ENCODE results near the gene CRB1.

CRB1 gene

DNA sequence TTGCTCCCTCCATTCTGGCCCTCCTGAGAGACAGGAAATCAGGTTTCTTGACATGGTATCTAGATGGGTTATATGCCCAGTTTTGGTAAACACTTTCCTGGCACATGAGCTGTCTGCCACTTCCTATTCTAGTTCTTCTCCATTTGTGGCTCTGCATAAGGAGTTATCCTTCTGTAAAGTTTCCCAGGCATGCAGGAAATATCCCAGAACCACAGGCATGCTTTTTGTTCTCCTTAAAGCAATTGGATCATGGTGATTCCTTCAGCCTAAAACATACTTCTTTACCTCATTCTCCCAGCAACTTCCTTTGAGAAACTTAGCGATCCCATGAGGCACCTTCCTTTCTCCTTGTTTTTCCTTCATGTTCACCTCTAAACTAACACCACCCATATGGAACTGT lies 199.8 kb downstream of the CRB1 start:
- TF ChIP-seq ZBTB7A (tag by site-specific recombination; IDR thresholded peaks at IDR 0.05; ENCODE audit: low read depth) (no peak), MYNN (tag by site-specific recombination; IDR thresholded peaks at IDR 0.05; ENCODE audit: borderline replicate concordance) (no peak), HOXA7 (CRISPR knock-in tag; IDR thresholded peaks at IDR 0.05; ENCODE audit: borderline replicate concordance) (no peak), ZFP37 (tag by site-specific recombination; IDR thresholded peaks at IDR 0.05) (no peak), ZNF785 (tag by site-specific recombination; IDR thresholded peaks at IDR 0.05) (no peak), ZNF335 (tag by site-specific recombination; conservative IDR thresholded peaks at IDR 0.05) (no peak), ZNF777 (tag by site-specific recombination; IDR thresholded peaks at IDR 0.05; ENCODE audit: borderline replicate concordance) (no peak), ZFHX2 (tag by site-specific recombination; conservative IDR thresholded peaks at IDR 0.05) (no peak)
- H3K27ac ChIP-seq (ENCODE audit: extremely low read depth, low read depth, low read length), result no peak overlapping the region
- H3K4me3 ChIP-seq (ENCODE audit: low read depth, low read length), result no peak overlapping the region
- no peaks in the 10 kb centered on the region for H3K9me3 ChIP-seq (ENCODE audit: control insufficient read depth, insufficient read depth, low read depth, low read length)
- POLR2A ChIA-PET, result no interaction called here
- peaks cover 8% of the 10 kb centered on the region; the same call in 1 of the 2 replicates for H3K4me1 ChIP-seq (ENCODE audit: control insufficient read depth, insufficient read depth, low read length)
- no peaks in the 10 kb centered on the region for H3K36me3 ChIP-seq (ENCODE audit: control insufficient read depth in 2 of 2, insufficient read depth in 1 of 2, low read length in 2 of 2)
- CTCF ChIA-PET, result no interaction called here

DNA sequence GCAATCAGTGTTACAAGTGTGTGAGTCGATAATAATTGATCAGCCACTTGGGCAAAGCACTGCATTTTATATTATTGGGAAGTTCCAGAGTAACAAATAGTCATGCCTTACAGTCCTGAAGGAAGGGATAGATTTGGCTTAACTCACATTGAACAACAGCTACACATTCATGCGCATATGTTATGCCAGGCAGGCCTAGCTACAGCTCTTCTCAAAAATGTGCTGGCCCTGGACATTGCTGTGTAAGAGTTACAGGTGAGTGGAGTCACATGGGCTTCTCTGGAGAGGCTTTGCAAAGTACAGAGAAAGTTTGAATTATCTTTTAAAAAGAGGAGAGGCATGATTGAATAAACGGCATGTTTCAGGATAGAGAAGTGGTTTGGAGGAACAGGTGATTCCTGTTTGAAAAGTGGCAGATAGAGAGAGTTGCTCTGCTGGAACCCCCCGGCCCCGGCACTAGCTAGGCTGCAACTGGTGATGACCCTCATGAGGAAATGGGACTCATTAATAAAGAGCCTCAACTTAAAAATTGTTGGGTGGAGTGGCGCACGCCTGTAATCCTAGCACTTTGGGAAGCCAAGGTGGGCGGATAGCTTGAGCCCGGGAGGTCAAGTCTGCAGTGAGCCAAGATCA lies 200.6 kb downstream of the CRB1 start:
- no peaks in the 10 kb centered on the region for H3K36me3 ChIP-seq (ENCODE audit: control insufficient read depth in 2 of 2, insufficient read depth in 1 of 2, low read length in 2 of 2)
- no peak overlapping the region for H3K27ac ChIP-seq (ENCODE audit: extremely low read depth, low read depth, low read length)
- TF ChIP-seq ZNF121 (tag by site-specific recombination; IDR thresholded peaks at IDR 0.05) (no peak), ZNF19 (tag by site-specific recombination; IDR thresholded peaks at IDR 0.05; ENCODE audit: low read depth) (no peak)
- H3K4me1 ChIP-seq (ENCODE audit: control insufficient read depth, insufficient read depth, low read length), result 0 out of 2 replicates have a peak, but pooled peaks cover 2% of the 10 kb centered on the region
- H3K9me3 ChIP-seq (ENCODE audit: control insufficient read depth, insufficient read depth, low read depth, low read length), result no peaks in the 10 kb centered on the region
- H3K4me3 ChIP-seq (ENCODE audit: low read depth, low read length), result no peak overlapping the region
- POLR2A ChIA-PET, result no interaction called here
- CTCF ChIA-PET, result no interaction called here

DNA sequence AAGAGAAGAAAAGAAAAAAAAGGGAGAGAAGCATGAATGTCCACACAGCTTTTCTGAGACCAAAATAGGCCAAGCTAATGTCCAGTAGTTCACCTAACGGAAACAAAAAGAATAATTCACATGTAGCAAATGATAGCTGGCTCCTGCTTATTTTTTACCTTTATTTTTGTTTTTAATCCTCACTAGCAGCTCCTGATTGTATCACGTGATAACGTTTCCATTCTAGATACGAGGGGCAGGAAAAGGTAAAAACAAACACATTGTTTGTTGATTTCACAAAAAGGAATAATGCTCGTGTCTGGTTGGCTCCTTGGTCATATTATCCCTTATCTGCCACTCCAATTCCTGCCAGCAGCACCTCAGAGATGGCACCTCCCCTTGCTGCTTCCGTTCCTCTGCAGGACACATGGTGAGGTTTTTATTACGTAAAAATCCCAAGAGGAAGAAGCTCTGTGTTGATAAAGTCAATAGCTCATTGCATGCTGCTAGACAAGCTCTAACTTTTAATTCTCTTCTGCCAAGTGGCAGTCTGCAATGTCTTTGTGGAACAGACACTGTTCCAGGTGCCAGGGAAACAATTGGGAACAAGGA lies 201.7 kb downstream of the CRB1 start:
- Histone ChIP-seq H3K4me3 (ENCODE audit: low read depth, low read length) (no peak overlapping the region), H3K9me3 (ENCODE audit: control insufficient read depth, insufficient read depth, low read depth, low read length) (no peaks in the 10 kb centered on the region), H3K27ac (ENCODE audit: extremely low read depth, low read depth, low read length) (no peak overlapping the region), H3K4me1 (ENCODE audit: control insufficient read depth, insufficient read depth, low read length) (0 out of 2 replicates have a peak, but pooled peaks cover 2% of the 10 kb centered on the region), H3K36me3 (ENCODE audit: control insufficient read depth in 2 of 2, insufficient read depth in 1 of 2, low read length in 2 of 2) (no peaks in the 10 kb centered on the region)
- POLR2A ChIA-PET, result interaction anchor here (0.6 kb wide), 1 partner anchor 464 kb away, joined by 7 read pairs; no protein-coding TSS in a partner anchor
- CTCF ChIA-PET, result no interaction called here
- TF ChIP-seq KLF9 (tag by site-specific recombination; IDR thresholded peaks at IDR 0.05; ENCODE audit: low read depth), result no peak
- no peak for TF ChIP-seq SP2 (tag by site-specific recombination; IDR thresholded peaks at IDR 0.05)
- no peak for TF ChIP-seq ZNF223 (tag by site-specific recombination; IDR thresholded peaks at IDR 0.05)
- no peak for TF ChIP-seq ZNF132 (tag by site-specific recombination; IDR thresholded peaks at IDR 0.05; ENCODE audit: borderline replicate concordance)
- TF ChIP-seq ZNF2 (tag by site-specific recombination; IDR thresholded peaks at IDR 0.05), result no peak
- no peak for TF ChIP-seq ZNF157 (tag by site-specific recombination; IDR thresholded peaks at IDR 0.05)
- no peak for TF ChIP-seq ZNF830 (tag by site-specific recombination; IDR thresholded peaks at IDR 0.05; ENCODE audit: low read depth)
- TF ChIP-seq ZNF394 (tag by site-specific recombination; IDR thresholded peaks at IDR 0.05; ENCODE audit: borderline replicate concordance), result no peak
- TF ChIP-seq ZNF610 (tag by site-specific recombination; IDR thresholded peaks at IDR 0.05; ENCODE audit: borderline replicate concordance), result no peak
- no peak for TF ChIP-seq ZNF837 (tag by site-specific recombination; IDR thresholded peaks at IDR 0.05)
- TF ChIP-seq ZNF747 (tag by site-specific recombination; IDR thresholded peaks at IDR 0.05), result no peak
- no peak for TF ChIP-seq ZNF658 (tag by site-specific recombination; IDR thresholded peaks at IDR 0.05)
- TF ChIP-seq SCRT2 (tag by site-specific recombination; IDR thresholded peaks at IDR 0.05), result no peak
- no peak for TF ChIP-seq ZNF701 (tag by site-specific recombination; IDR thresholded peaks at IDR 0.05)
